ENCODE data around the gene SPPL3. TPM values are rescaled to one million over a fixed set of nuclear protein-coding genes. Genes with fewer than 3 reads are reported as not detected.

The SPPL3 gene
- total and polyA plus RNA-seq, 8 donors = 5.0 to 63.4 (median 18.0) TPM

DNA sequence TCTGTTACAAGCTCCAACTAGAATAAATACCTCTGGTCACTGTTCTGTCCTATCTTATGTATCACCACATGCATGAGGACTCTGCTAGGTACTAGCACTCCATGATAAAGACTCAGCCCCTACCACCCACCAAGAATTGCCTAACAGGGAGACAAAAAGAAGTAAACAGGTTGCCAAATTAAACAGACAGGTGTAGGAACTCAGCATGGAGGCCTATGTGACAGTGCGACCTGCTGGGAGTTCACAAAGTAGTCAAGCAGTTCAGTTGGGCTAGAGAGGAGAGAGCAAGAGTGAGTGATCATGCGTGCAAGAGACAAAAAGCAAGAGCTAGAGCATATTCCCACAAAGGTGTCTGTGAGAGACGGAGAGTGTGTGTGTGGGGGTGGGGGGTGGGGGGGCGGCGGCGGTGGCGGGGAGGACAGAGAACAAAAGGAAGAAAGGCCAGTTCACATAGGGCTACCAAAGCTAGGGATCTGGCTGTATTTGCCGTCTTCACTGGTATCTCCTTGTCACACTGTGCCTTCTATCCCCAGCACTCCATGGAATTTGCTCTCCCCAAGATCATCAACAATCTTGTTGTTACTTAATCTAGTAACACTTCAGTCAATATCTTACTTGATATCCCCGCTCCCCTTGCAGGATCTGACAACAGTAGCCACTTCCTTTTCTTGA, 81.2 kb downstream of the SPPL3 start:
- 50 to 71% (median 58%) methylated on average over 9 of the region's 9 CpGs for WGBS, 5 donors
- TF ChIP-seq POLR2A (IDR thresholded peaks at IDR 0.05) = no peak
- no peak for TF ChIP-seq POLR2AphosphoS5 (IDR thresholded peaks at IDR 0.05)
- TF ChIP-seq, protein P1, sequence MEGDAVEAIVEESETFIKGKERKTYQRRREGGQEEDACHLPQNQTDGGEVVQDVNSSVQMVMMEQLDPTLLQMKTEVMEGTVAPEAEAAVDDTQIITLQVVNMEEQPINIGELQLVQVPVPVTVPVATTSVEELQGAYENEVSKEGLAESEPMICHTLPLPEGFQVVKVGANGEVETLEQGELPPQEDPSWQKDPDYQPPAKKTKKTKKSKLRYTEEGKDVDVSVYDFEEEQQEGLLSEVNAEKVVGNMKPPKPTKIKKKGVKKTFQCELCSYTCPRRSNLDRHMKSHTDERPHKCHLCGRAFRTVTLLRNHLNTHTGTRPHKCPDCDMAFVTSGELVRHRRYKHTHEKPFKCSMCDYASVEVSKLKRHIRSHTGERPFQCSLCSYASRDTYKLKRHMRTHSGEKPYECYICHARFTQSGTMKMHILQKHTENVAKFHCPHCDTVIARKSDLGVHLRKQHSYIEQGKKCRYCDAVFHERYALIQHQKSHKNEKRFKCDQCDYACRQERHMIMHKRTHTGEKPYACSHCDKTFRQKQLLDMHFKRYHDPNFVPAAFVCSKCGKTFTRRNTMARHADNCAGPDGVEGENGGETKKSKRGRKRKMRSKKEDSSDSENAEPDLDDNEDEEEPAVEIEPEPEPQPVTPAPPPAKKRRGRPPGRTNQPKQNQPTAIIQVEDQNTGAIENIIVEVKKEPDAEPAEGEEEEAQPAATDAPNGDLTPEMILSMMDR (IDR thresholded peaks at IDR 0.05) = no peak
- no peak for TF ChIP-seq EP300 (IDR thresholded peaks at IDR 0.05)

DNA sequence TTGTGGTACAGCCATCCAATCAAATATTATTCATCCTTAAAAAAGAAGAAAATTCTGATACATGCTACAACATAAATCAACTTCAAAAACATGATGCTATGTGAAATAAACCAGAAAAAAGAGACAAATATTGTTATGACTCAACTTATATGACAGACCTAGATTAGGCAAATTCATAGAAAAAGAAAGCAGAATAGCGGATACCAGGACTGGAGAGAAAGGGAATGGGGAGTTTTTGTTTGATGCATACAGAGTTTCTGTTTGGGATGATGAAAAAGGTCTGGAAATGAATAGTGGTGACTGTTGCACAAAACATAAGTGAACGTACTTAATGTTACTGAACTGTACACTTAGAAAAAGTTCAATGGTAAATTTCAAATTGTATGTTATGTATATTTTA, 82.3 kb downstream of the SPPL3 start:
- Histone ChIP-seq H3K9me3 (no peaks in the 10 kb centered on the region), H3K4me1 (peaks cover 4 to 45% (median 24%) of the 10 kb centered on the region in 4 donors), H3K36me3 (no peaks in the 10 kb centered on the region), H3K4me3 (no peak overlapping the region), H3K27ac (no peak overlapping the region), H3K27me3 (no peaks in the 10 kb centered on the region)
- TF ChIP-seq POLR2A (IDR thresholded peaks at IDR 0.05) (no peak), EP300 (IDR thresholded peaks at IDR 0.05) (no peak), POLR2AphosphoS5 (IDR thresholded peaks at IDR 0.05) (no peak)
- TF ChIP-seq, protein P1 (IDR thresholded peaks at IDR 0.05) = no peak
- 88 to 92% (median 89%) methylated on average over 2 of the region's 2 CpGs for WGBS, 5 donors
- intact Hi-C loops (cut with DNase I; ENCODE audit: low total_unique reads) = no loop called here
- no peak for DNase-seq

More for the DNA sequence above, 81.2 kb downstream of the SPPL3 start:
- intact Hi-C loops (cut with DNase I; ENCODE audit: low total_unique reads) = no loop called here
- Histone ChIP-seq H3K27me3 (no peaks in the 10 kb centered on the region), H3K27ac (no peak overlapping the region), H3K9me3 (no peaks in the 10 kb centered on the region), H3K4me1 (peaks cover 4 to 56% (median 28%) of the 10 kb centered on the region in 4 donors), H3K36me3 (no peaks in the 10 kb centered on the region), H3K4me3 (no peak overlapping the region)
- no peak for DNase-seq

DNA sequence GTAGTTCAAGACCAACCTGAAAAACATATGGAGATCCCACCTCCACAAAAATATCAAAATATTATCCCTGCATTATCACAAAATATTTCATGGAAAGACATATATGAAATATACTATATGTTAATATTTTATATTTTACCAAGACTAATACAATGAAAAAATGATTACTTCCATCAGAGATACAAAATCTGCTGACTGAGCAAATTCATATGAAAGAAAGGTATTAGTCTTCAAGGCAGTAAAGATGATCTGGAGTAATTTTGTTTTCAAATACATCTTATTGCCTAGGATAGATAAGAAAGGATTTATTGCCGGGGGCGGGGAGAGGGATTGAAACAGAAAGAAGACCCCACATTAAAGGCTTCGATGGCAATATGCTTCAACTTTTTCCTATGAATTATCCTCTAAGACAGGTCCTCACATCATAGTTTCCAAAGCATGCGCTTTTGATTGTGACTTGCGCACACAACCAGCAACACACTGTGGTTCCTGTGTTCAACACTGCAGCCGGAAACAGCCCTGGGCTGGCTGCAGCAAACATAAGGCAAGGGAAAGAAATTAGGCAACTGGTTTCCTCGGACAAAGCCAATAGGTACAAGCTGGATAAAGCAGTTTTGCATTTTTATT, 83.2 kb downstream of the SPPL3 start:
- H3K4me3 ChIP-seq = no peak overlapping the region
- H3K36me3 ChIP-seq = no peaks in the 10 kb centered on the region
- peak in 1 of 2 donors; percentile 33 for DNase-seq
- TF ChIP-seq, protein P1 (IDR thresholded peaks at IDR 0.05) = no peak
- no peak for TF ChIP-seq POLR2A (IDR thresholded peaks at IDR 0.05)
- no peak for TF ChIP-seq POLR2AphosphoS5 (IDR thresholded peaks at IDR 0.05)
- TF ChIP-seq EP300 (IDR thresholded peaks at IDR 0.05) = no peak
- peaks cover under 1 to 36% (median 18%) of the 10 kb centered on the region in 4 donors for H3K4me1 ChIP-seq
- intact Hi-C loops (cut with DNase I; ENCODE audit: low total_unique reads) = no loop called here
- no peaks in the 10 kb centered on the region for H3K27me3 ChIP-seq
- no peaks in the 10 kb centered on the region for H3K9me3 ChIP-seq
- 76 to 88% (median 83%) methylated on average over 7 of the region's 7 CpGs for WGBS, 5 donors
- H3K27ac ChIP-seq = no peak overlapping the region

DNA sequence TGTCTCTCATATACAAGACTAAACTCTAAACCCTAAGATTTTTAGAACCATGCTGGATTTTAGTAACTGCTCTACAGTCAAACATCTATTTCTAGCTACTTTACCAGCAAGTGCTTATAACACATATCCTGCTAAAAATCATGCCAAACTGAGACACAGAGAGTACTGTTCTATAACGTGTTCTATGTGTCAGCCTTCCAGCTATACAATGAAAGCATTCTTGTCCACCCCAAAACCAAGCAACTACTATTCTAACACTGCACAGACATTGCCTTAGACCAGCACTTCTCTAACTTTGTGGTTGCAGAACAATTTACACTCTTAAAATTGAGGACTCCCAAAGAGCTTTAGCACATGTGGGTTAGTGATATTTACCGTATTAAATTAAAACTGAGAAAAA, 85.7 kb downstream of the SPPL3 start:
- Histone ChIP-seq H3K9me3 (no peaks in the 10 kb centered on the region), H3K36me3 (no peaks in the 10 kb centered on the region), H3K4me3 (no peak overlapping the region), H3K27ac (no peak overlapping the region), H3K27me3 (no peaks in the 10 kb centered on the region), H3K4me1 (peaks cover 0 to 35% (median 17%) of the 10 kb centered on the region in 4 donors)
- intact Hi-C loops (cut with DNase I; ENCODE audit: low total_unique reads) = no loop called here
- WGBS, 5 donors = 73 to 77% (median 76%) methylated on average over 2 of the region's 2 CpGs
- DNase-seq = peak in 1 of 2 donors; percentile 33
- no peak for TF ChIP-seq POLR2AphosphoS5 (IDR thresholded peaks at IDR 0.05)
- TF ChIP-seq POLR2A (IDR thresholded peaks at IDR 0.05) = no peak
- TF ChIP-seq, protein P1 (IDR thresholded peaks at IDR 0.05) = no peak
- no peak for TF ChIP-seq EP300 (IDR thresholded peaks at IDR 0.05)

Data from stomach (tissue), 9 donors.